Stimulated activated CD8-positive, alpha-beta memory T cell treated with anti-CD3 and anti-CD28 coated beads, Interleukin-7, amount 100 ng/mL, for 48 hours (primary cell): ENCODE measurements around the gene PRSS57.

Experiments
- DNase-seq, 2 donors: peaks; one replicate each; pipeline ENCODE4 v3.0.0-alpha.2; 2020; ENCODE audit warnings: low read depth in 1 of 2; ENCODE audit errors: extremely low read depth in 1 of 2

Gene PRSS57

GRCh38 chr19:639253-640160 is 55.7 kb downstream of the PRSS57 start, which contains the start of gene FGF22:
FGF22 (plus strand) TSS chr19:639879; CDS start chr19:639926, 47 bp downstream.
- peak; percentile 86 to 91 for DNase-seq

- no peak for DNase-seq
Observed at GRCh38 chr19:638906-639252, 56.4 kb downstream of the PRSS57 start.
